Activated T-helper 1 cell treated with anti-CD3 and anti-CD28 coated beads, Interleukin-12 subunit alpha, Interleukin-12 subunit beta, Interleukin-2, Interleukin-4 antibody, amounts not matched to agents 30 ng/mL and 10 ng/mL and 1 ng/mL, durations not matched to agents 14 hours and 24 hours and 36 hours (primary cell): ENCODE measurements around the gene NGEF. TPM values are rescaled to one million over a fixed set of nuclear protein-coding genes. Genes with fewer than 3 reads are reported as not detected.

ENCODE experiments used
- DNase-seq: peaks from one replicate; pipeline ENCODE4 v3.0.0; 2021; ENCODE audit warnings: low spot score
- H3K27ac Mint-ChIP-seq: one replicate; pipeline ENCODE4 v1.8.0; 2021; ENCODE audit warnings: mild to moderate bottlenecking, mixed read lengths
- H3K27me3 Mint-ChIP-seq: one replicate; pipeline ENCODE4 v1.8.0; 2022; ENCODE audit warnings: mild to moderate bottlenecking, moderate library complexity, mixed read lengths; ENCODE audit not compliant: insufficient read depth
- H3K36me3 Mint-ChIP-seq: one replicate; pipeline ENCODE4 v1.8.0; 2021; ENCODE audit warnings: low read depth, mixed read lengths
- H3K4me1 Mint-ChIP-seq: one replicate; pipeline ENCODE4 v1.8.0; 2021; ENCODE audit warnings: low read depth, mixed read lengths
- H3K4me3 Mint-ChIP-seq: one replicate; pipeline ENCODE4 v1.8.0; 2021; ENCODE audit warnings: mild to moderate bottlenecking, moderate library complexity, mixed read lengths
- H3K9me3 Mint-ChIP-seq: one replicate; pipeline ENCODE4 v1.8.0; 2021; ENCODE audit warnings: mixed read lengths
- intact Hi-C: fragments of 100-400 bp; cut with micrococcal nuclease; formaldehyde crosslinking; loops from one replicate; pipeline ENCODE4 v1.15.1; 2024
- total RNA-seq: library from RNA; stranded (reverse); gene quantifications from 2 replicates; pipeline ENCODE4 v1.2.3, GENCODE V29; 2022

Gene NGEF
- total RNA-seq, 1 donor from 2014 or later: 0.21 TPM

- H3K9me3 Mint-ChIP-seq: no peaks in the 10 kb centered on the region
- H3K36me3 Mint-ChIP-seq: peaks cover 49% of the 10 kb centered on the region
- H3K4me1 Mint-ChIP-seq: peaks cover 13% of the 10 kb centered on the region
- DNase-seq: no peak
- no peak overlapping the region for H3K27ac Mint-ChIP-seq
- H3K27me3 Mint-ChIP-seq: no peaks in the 10 kb centered on the region
- H3K4me3 Mint-ChIP-seq: no peak overlapping the region
- intact Hi-C loops: no loop called here
Observed at GRCh38 chr2:232843834-232844233, 169.2 kb downstream of the NGEF start.

DNA sequence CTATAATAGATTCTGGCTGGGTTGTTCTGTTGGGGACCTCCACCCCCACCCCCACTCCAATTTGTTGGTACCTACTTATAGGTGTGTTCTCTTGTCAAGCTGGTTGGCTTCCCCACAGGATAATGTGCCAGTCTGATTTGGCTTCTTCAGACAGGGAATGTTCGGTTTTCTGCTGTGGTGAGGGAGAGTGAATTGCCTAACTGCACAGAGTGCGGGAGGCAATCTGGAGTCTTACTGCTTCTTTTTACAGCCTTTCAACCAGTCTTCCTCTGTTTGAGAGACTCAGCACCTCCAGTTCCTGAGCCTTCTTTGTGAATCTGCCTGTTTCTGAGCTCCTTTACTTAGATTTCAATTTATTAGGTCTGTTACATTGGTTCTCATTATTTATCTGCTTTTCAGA lies 170.4 kb downstream of the NGEF start:
- H3K36me3 Mint-ChIP-seq: peaks cover 49% of the 10 kb centered on the region
- H3K4me1 Mint-ChIP-seq: peaks cover 24% of the 10 kb centered on the region
- no peaks in the 10 kb centered on the region for H3K9me3 Mint-ChIP-seq
- H3K4me3 Mint-ChIP-seq: no peak overlapping the region
- no peak overlapping the region for H3K27ac Mint-ChIP-seq
- no peak for DNase-seq
- intact Hi-C loops: no loop called here
- H3K27me3 Mint-ChIP-seq: no peaks in the 10 kb centered on the region

DNA sequence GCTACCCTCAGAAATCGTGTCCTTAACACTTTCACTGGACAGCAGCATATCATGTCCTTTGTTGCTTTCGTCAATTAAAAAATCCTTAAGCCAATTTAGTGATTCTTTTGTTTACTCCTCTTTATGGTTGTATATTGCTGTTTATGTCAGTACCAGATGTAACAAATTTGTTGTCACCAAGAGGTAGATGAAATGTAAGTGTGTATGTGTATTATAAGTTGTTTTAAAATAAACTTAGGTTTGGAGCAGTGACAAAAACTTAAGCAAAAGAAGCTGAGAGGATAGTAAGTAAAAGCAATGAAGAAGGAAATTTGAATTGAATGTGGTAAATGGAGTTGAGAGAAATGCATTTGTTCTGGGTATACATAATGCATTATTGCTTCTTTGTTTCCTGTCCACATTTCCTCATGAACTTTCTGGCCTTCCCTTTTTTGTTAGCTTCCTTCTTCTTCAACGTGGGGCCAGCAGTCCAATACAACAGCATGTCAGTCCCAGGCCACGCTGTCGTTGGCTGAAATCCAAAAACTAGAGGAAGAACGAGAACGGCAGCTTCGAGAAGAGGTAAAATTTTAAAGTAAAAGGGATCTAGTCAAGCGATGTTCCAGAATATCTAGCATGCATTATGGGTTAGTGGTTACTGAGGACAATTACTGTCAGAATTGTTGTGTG lies 173.5 kb downstream of the NGEF start:
- peaks cover 34% of the 10 kb centered on the region for H3K4me1 Mint-ChIP-seq
- H3K27me3 Mint-ChIP-seq: no peaks in the 10 kb centered on the region
- H3K9me3 Mint-ChIP-seq: no peaks in the 10 kb centered on the region
- DNase-seq: no peak
- intact Hi-C loops: loop anchor here (5.0 kb wide), 1 partner anchor 413 kb away; the partner anchor contains the start of gene ATG16L1
- H3K36me3 Mint-ChIP-seq: peaks cover 41% of the 10 kb centered on the region
- no peak overlapping the region for H3K4me3 Mint-ChIP-seq
- no peak overlapping the region for H3K27ac Mint-ChIP-seq

- H3K27me3 Mint-ChIP-seq: no peaks in the 10 kb centered on the region
- H3K9me3 Mint-ChIP-seq: no peaks in the 10 kb centered on the region
- DNase-seq: peak; percentile 40
- peak overlapping the region; percentile 12 for H3K4me3 Mint-ChIP-seq
- H3K4me1 Mint-ChIP-seq: peaks cover 34% of the 10 kb centered on the region
- H3K36me3 Mint-ChIP-seq: peaks cover 39% of the 10 kb centered on the region
- intact Hi-C loops: loop anchor here (1.0 to 5.0 kb wide), 2 partner anchors 57 to 414 kb away; partner anchors contain the start of gene ATG16L1
- peak overlapping the region; percentile 83 for H3K27ac Mint-ChIP-seq
Observed at GRCh38 chr2:232838406-232838874, 174.6 kb downstream of the NGEF start.

DNA sequence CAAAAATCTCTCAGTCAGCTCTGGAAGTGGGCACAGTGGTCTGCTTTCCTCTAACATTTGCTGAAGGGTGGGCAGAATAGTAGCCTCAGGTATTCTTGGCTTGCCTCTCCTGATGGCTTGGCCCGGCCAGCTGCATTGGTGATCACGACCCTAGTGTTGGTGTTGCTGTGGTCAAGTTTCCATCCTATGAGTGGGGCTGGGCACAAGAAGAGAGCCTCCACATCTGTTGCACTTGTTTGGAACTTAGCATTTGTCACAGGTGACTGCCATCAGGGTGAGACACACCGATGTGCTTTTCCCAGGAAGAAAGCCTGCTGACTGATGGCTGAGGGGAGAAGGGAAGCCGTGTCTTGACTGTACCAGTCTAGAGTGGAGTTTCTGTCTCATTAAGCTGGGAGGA lies 176.1 kb downstream of the NGEF start:
- H3K27ac Mint-ChIP-seq: peak overlapping the region; percentile 62
- peaks cover 38% of the 10 kb centered on the region for H3K36me3 Mint-ChIP-seq
- H3K27me3 Mint-ChIP-seq: no peaks in the 10 kb centered on the region
- H3K4me3 Mint-ChIP-seq: no peak overlapping the region
- H3K9me3 Mint-ChIP-seq: no peaks in the 10 kb centered on the region
- DNase-seq: no peak
- intact Hi-C loops: loop anchor here (5.0 kb wide), 1 partner anchor 415 kb away; the partner anchor contains the start of gene ATG16L1
- H3K4me1 Mint-ChIP-seq: peaks cover 34% of the 10 kb centered on the region

GRCh38 chr2:232835687-232836208 lies 177.3 kb downstream of the NGEF start:
- no peaks in the 10 kb centered on the region for H3K9me3 Mint-ChIP-seq
- no peak for DNase-seq
- H3K27me3 Mint-ChIP-seq: no peaks in the 10 kb centered on the region
- peaks cover 38% of the 10 kb centered on the region for H3K36me3 Mint-ChIP-seq
- H3K27ac Mint-ChIP-seq: peak overlapping the region; percentile 45
- H3K4me1 Mint-ChIP-seq: peaks cover 34% of the 10 kb centered on the region
- H3K4me3 Mint-ChIP-seq: no peak overlapping the region
- intact Hi-C loops: loop anchor here (5.0 kb wide), 1 partner anchor 417 kb away; the partner anchor contains the start of gene ATG16L1

- Mint-ChIP-seq H3K27ac (peak overlapping the region; percentile 57), H3K4me3 (no peak overlapping the region), H3K4me1 (peaks cover 21% of the 10 kb centered on the region), H3K9me3 (no peaks in the 10 kb centered on the region), H3K36me3 (peaks cover 32% of the 10 kb centered on the region), H3K27me3 (no peaks in the 10 kb centered on the region)
- intact Hi-C loops: no loop called here
- DNase-seq: no peak
Observed at GRCh38 chr2:232833830-232834229, 179.2 kb downstream of the NGEF start.

- intact Hi-C loops: no loop called here
- Mint-ChIP-seq H3K27ac (no peak overlapping the region), H3K36me3 (peaks cover 24% of the 10 kb centered on the region), H3K4me3 (no peak overlapping the region), H3K4me1 (peaks cover under 1% of the 10 kb centered on the region), H3K9me3 (no peaks in the 10 kb centered on the region), H3K27me3 (no peaks in the 10 kb centered on the region)
- no peak for DNase-seq
Observed at GRCh38 chr2:232831496-232831895, 181.6 kb downstream of the NGEF start.

DNA sequence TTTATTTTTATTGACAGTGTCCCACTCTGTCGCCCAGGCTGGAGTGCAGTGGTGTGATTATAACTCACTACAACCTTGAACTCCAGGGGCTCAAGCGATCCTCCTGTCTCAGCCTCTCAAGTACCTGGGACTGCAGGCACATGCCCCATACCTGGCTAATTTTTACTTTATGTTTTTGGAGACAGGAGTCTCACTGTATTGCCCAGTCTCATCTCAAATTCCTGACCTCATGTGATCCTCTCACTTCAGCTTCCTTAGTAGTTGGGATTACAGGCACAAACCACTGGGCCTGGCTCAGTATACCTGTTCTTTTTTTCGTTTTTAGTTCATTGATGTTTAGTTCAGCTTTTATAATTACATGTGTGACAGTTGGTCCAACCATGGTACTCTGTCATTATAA lies 183.1 kb downstream of the NGEF start:
- DNase-seq: no peak
- intact Hi-C loops: no loop called here
- Mint-ChIP-seq H3K36me3 (peaks cover 36% of the 10 kb centered on the region), H3K27me3 (no peaks in the 10 kb centered on the region), H3K4me3 (no peak overlapping the region), H3K9me3 (no peaks in the 10 kb centered on the region), H3K4me1 (peaks cover 6% of the 10 kb centered on the region), H3K27ac (no peak overlapping the region)

Other genes starting within 250 kb of the NGEF start
- not detected in 2 replicates for gene KCNJ13, start 236.7 kb downstream of the NGEF start, total RNA-seq
- gene SNORC, start 143.0 kb downstream of the NGEF start, total RNA-seq: 0.98 and 1.8 TPM in 2 replicates
- gene NEU2, start 19.4 kb upstream of the NGEF start, total RNA-seq: not detected in 2 replicates
- 60.9 and 61.2 TPM in 2 replicates for gene INPP5D, start 47.1 kb upstream of the NGEF start, total RNA-seq
- 42.4 and 42.7 TPM in 2 replicates for gene ATG16L1, start 238.4 kb upstream of the NGEF start, total RNA-seq